DND-41 (cell line): ENCODE data around the gene CADPS.

Experiments
- ATAC-seq: fragments of 200-7000 bp; cut with Tn5 transposase; 3 replicates; pipeline ENCODE4 v1.9.1; 2021; ENCODE audit warnings: low read depth; ENCODE audit not compliant: insufficient read depth
- DNase-seq: peaks from one replicate; pipeline ENCODE4 v3.0.0-alpha.2; 2020
- H2AFZ ChIP-seq: 2 replicates; pipeline ENCODE4 v1.6.0; 2012; ENCODE audit warnings: low read depth, low read length
- H3K27ac ChIP-seq: 2 replicates; pipeline ENCODE4 v1.5.1; 2012; ENCODE audit warnings: low read length, inconsistent platforms
- H3K27me3 ChIP-seq: fragments of 200-600 bp; sonication (generic); 2 replicates; pipeline ENCODE4 v1.6.0; 2012; ENCODE audit warnings: low read length, mild to moderate bottlenecking, inconsistent platforms; ENCODE audit not compliant: insufficient read depth, poor library complexity
- H3K36me3 ChIP-seq: 2 replicates; pipeline ENCODE4 v1.5.1; 2012; ENCODE audit warnings: low read length, inconsistent platforms; ENCODE audit not compliant: insufficient read depth
- H3K4me1 ChIP-seq: 2 replicates; pipeline ENCODE4 v1.5.1; 2012; ENCODE audit warnings: mild to moderate bottlenecking, low read length; ENCODE audit not compliant: insufficient read depth
- H3K4me2 ChIP-seq: 2 replicates; pipeline ENCODE4 v1.6.0; 2012; ENCODE audit warnings: mild to moderate bottlenecking, moderate library complexity, low read length, inconsistent platforms; ENCODE audit not compliant: insufficient read depth
- H3K4me3 ChIP-seq, 2 experiments: fragments of 200-600 bp in 1 of 2; shearing (Covaris generic) in 1 of 2; 2 replicates each; pipeline ENCODE4 v1.5.1; 2012 to 2016; ENCODE audit warnings: inconsistent platforms in 2 of 2, low read length in 2 of 2, mild to moderate bottlenecking in 2 of 2, low read depth in 1 of 2, moderate library complexity in 1 of 2
- H3K79me2 ChIP-seq: 2 replicates; pipeline ENCODE4 v1.6.0; 2012; ENCODE audit warnings: low read length, inconsistent platforms; ENCODE audit not compliant: insufficient read depth
- H3K9ac ChIP-seq: 2 replicates; pipeline ENCODE4 v1.6.0; 2012; ENCODE audit warnings: low read depth, mild to moderate bottlenecking, inconsistent platforms, low read length, moderate library complexity
- H3K9me3 ChIP-seq: 2 replicates; pipeline ENCODE4 v1.5.1; 2012; ENCODE audit warnings: low read length, moderate library complexity, mild to moderate bottlenecking, inconsistent platforms; ENCODE audit not compliant: insufficient read depth, severe bottlenecking
- H4K20me1 ChIP-seq: 2 replicates; pipeline ENCODE4 v1.6.0; 2012; ENCODE audit warnings: low read length; ENCODE audit not compliant: insufficient read depth
- CTCF ChIP-seq: IDR thresholded peaks from 2 replicates; pipeline ENCODE4 v1.5.1; 2012; ENCODE audit warnings: borderline replicate concordance, low read length, moderate library complexity, mild to moderate bottlenecking; ENCODE audit not compliant: poor library complexity, severe bottlenecking; ENCODE audit errors: extremely low read depth
- EZH2 ChIP-seq: IDR thresholded peaks from 3 replicates; pipeline ENCODE4 v1.6.1; 2012; ENCODE audit warnings: borderline replicate concordance, low read depth, mild to moderate bottlenecking, moderate library complexity, low read length, inconsistent platforms; ENCODE audit not compliant: severe bottlenecking

CADPS gene

GRCh38 chr3:62636235-62636826 is 238.9 kb downstream of the CADPS start:
- ATAC-seq (no peak), DNase-seq (no peak)
- H3K27ac ChIP-seq, result no peak overlapping the region
- no peaks in the 10 kb centered on the region for H3K36me3 ChIP-seq
- H3K9ac ChIP-seq, result no peak overlapping the region
- H2AFZ ChIP-seq, result no peak overlapping the region
- no peaks in the 10 kb centered on the region for H3K79me2 ChIP-seq
- no peak overlapping the region for H3K4me3 ChIP-seq
- no peaks in the 10 kb centered on the region for H3K4me1 ChIP-seq
- peaks cover 7% of the 10 kb centered on the region for H3K27me3 ChIP-seq
- TF ChIP-seq CTCF, result no peak
- no peaks in the 10 kb centered on the region for H4K20me1 ChIP-seq
- no peak overlapping the region for H3K4me2 ChIP-seq
- no peaks in the 10 kb centered on the region for H3K9me3 ChIP-seq

- DNase-seq, result no peak
- Histone ChIP-seq H4K20me1 (no peaks in the 10 kb centered on the region), H3K27me3 (peaks cover 7% of the 10 kb centered on the region), H3K9me3 (no peaks in the 10 kb centered on the region), H3K4me2 (no peak overlapping the region), H3K9ac (no peak overlapping the region), H3K4me1 (no peaks in the 10 kb centered on the region), H3K27ac (no peak overlapping the region), H3K4me3 (no peak overlapping the region), H2AFZ (no peak overlapping the region), H3K79me2 (no peaks in the 10 kb centered on the region), H3K36me3 (no peaks in the 10 kb centered on the region)
- no peak for ATAC-seq
- no peak for TF ChIP-seq CTCF
- TF ChIP-seq EZH2, result no peak
Observed at GRCh38 chr3:62632510-62633294, 242.5 kb downstream of the CADPS start.

- DNase-seq, result no peak
- ATAC-seq, result no peak
- H3K4me2 ChIP-seq, result no peak overlapping the region
Observed at GRCh38 chr3:62631488-62631887, 243.7 kb downstream of the CADPS start.

More at GRCh38 chr3:62631488-62631887, 243.7 kb downstream of the CADPS start:
- H3K4me3 ChIP-seq, result no peak overlapping the region
- no peaks in the 10 kb centered on the region for H4K20me1 ChIP-seq
- H3K36me3 ChIP-seq, result no peaks in the 10 kb centered on the region
- TF ChIP-seq CTCF, result no peak
- H2AFZ ChIP-seq, result no peak overlapping the region
- H3K9me3 ChIP-seq, result no peaks in the 10 kb centered on the region
- no peak overlapping the region for H3K27ac ChIP-seq
- H3K79me2 ChIP-seq, result no peaks in the 10 kb centered on the region
- H3K27me3 ChIP-seq, result peaks cover 7% of the 10 kb centered on the region
- H3K4me1 ChIP-seq, result no peaks in the 10 kb centered on the region
- H3K9ac ChIP-seq, result no peak overlapping the region
